Lung microvascular endothelial cell (primary cell): ENCODE measurements around the gene NOL4L. TPM values are rescaled to one million over a fixed set of nuclear protein-coding genes. Genes with fewer than 3 reads are reported as not detected.

Source experiments
- DNase-seq, 2 donors: peaks; one replicate each; pipeline versions ENCODE4 v3.0.0 to v3.0.0-alpha.2; 2010; ENCODE audit warnings: low read depth in 2 of 2
- total RNA-seq: library from RNA; depleted of rRNA; stranded (reverse); fragments of >200 nt; gene quantifications from 2 replicates; pipeline ENCODE4 v1.2.1, GENCODE V29; 2014

The NOL4L gene
- total RNA-seq, 1 donor from 2014 or later = 9.9 TPM

GRCh38 chr20:32484958-32485769, 100.0 kb downstream of the NOL4L start:
- peak; percentile 88 for DNase-seq

GRCh38 chr20:32484225-32484957, 100.7 kb downstream of the NOL4L start:
- DNase-seq = peak; percentile 34 to 66

- DNase-seq = peak; percentile 82 to 90
Observed at GRCh38 chr20:32483351-32484224, 101.5 kb downstream of the NOL4L start.

- DNase-seq = peak; percentile 46 to 65
Observed at GRCh38 chr20:32482442-32483261, 102.5 kb downstream of the NOL4L start.

- DNase-seq = no peak
Observed at GRCh38 chr20:32482143-32482441, 103.0 kb downstream of the NOL4L start.

- peak in 1 of 2 donors; percentile 48 for DNase-seq
Observed at GRCh38 chr20:32481311-32482142, 103.6 kb downstream of the NOL4L start.

- peak in 1 of 2 donors; percentile 82 for DNase-seq
Observed at GRCh38 chr20:32480371-32481241, 104.5 kb downstream of the NOL4L start.

GRCh38 chr20:32479697-32480171, 105.4 kb downstream of the NOL4L start:
- no peak for DNase-seq

GRCh38 chr20:32479012-32479411, 106.1 kb downstream of the NOL4L start:
- no peak for DNase-seq

- no peak for DNase-seq
Observed at GRCh38 chr20:32478576-32478975, 106.6 kb downstream of the NOL4L start.

- DNase-seq = no peak
Observed at GRCh38 chr20:32477594-32478512, 107.3 kb downstream of the NOL4L start.

- DNase-seq = no peak
Observed at GRCh38 chr20:32476684-32477593, 108.2 kb downstream of the NOL4L start.

- DNase-seq = peak; percentile 46 to 89
Observed at GRCh38 chr20:32474967-32475811, 109.9 kb downstream of the NOL4L start.

- no peak for DNase-seq
Observed at GRCh38 chr20:32474717-32474966, 110.5 kb downstream of the NOL4L start.

GRCh38 chr20:32474009-32474716, 111.0 kb downstream of the NOL4L start:
- DNase-seq = peak in 1 of 2 donors; percentile 53
